NCI-H1105 treated with DMSO at 0.1 percent for 48 hours (cell line): ENCODE measurements around the gene UNC5CL.
A peak's percentile ranks its signal among the peaks of the same experiment; 100 is the strongest.

Source experiments
- DNase-seq: peaks from one replicate; lab custom pipeline; 2025; lab: John Stamatoyannopoulos, UW

UNC5CL gene, protein sequence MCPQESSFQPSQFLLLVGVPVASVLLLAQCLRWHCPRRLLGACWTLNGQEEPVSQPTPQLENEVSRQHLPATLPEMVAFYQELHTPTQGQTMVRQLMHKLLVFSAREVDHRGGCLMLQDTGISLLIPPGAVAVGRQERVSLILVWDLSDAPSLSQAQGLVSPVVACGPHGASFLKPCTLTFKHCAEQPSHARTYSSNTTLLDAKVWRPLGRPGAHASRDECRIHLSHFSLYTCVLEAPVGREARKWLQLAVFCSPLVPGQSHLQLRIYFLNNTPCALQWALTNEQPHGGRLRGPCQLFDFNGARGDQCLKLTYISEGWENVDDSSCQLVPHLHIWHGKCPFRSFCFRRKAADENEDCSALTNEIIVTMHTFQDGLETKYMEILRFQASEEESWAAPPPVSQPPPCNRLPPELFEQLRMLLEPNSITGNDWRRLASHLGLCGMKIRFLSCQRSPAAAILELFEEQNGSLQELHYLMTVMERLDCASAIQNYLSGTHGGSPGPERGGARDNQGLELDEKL

DNA sequence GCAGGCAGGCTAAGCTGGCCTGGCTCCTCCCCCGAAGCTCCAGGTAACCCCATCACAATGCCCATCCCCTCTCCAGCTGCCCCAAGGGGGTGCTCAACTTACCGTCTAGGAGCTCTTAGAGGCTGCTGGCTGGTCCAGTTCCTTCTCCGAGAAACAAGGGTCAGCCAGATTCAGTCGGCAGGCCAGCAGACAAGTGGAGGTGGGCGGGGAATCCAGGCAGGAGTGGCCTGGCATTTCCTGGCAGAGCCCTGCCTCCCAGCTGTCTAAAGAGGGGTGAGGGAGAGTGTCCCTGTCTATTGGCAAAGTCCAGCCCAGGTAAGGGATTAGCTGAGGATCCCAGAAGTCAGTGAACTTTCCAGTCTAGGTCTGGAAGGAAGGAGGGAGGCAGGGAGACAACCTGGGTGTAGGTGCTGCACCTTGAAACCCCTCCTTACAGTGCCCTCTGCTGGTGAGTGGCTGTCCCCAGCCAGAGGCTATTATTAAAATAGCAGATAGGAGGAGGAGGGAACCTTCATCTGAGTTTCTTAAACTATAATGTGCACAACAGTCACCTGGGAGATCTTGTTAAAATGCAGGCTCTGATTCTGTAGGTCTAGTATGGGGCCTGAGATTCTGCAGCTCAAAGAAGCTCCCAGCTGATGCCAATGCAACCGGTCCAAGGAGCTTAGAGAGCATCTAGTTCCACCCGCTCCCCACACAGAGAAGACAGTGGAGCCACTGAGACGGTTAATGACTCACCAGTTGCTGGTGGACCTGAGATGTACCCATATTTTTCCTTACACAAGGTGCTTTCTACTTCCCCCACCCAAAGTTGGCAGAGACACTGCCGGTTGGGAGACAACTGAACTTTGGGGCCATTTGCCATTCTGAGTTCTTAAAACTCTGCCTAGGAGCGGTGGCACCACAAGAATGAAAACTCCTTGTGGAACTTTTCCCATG is at the start of gene UNC5CL:
Gene UNC5CL (minus strand): TSS at position 162 of the 939 bp plus-strand sequence. CDS start 4,147 bp downstream, outside the sequence.
- peak; percentile 40 for DNase-seq

DNA sequence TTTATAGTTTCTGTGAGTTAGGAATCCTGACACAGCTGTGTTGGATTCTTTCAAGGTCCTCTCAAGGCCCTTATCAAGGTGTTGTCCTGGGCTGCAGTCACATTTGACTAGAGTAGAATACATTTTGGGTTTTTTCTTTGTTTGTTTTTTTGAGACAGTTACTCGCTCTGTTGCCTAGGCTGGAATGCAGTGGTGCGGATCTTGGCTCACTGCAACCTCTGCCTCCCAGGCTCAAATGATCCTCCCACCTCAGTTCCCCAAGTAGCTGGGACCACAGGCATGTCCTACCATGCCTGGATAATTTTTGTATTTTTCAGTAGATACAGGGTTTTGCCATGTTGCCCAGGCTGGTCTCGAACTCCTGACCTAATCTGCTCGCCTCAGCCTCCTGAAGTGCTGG is 49.4 kb upstream of the UNC5CL start:
- DNase-seq, result no peak

DNA sequence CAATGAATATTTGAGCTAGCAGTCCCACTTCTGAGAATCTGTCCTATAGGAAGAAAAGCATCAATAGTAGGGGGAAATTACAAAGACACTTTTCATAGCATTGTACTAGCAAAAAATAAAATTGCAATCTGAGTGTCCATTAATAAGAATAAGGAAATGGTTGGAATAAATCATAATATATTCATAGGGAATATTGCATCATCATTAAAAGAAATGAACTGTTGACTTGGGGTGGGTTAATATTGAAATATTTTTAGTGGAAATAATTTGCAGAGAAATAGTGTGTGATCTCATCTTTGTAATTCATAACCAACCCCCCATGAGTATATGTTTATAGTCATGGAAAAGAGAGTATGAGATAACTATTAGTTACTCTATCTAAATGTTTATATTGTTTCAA is 46.2 kb upstream of the UNC5CL start:
- DNase-seq, result no peak

DNA sequence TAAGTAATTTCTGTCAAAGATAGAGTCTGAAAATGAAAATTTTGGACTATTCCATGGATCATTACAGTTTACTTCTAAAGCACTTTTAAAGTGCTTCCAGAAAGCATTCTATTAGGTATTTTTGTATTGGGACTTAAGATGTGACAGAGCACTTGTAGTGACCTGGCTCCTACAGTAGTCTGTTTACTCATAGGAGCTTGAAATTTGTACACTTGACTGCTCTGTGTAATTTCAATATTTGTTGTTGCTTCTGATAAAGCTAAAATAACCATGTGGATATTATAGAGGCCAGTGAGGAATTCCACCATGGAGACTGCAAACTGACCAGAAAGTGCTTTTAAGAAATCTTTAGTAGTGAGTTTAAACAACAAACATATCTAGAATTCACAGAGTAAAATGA is 44.1 kb upstream of the UNC5CL start:
- no peak for DNase-seq

DNA sequence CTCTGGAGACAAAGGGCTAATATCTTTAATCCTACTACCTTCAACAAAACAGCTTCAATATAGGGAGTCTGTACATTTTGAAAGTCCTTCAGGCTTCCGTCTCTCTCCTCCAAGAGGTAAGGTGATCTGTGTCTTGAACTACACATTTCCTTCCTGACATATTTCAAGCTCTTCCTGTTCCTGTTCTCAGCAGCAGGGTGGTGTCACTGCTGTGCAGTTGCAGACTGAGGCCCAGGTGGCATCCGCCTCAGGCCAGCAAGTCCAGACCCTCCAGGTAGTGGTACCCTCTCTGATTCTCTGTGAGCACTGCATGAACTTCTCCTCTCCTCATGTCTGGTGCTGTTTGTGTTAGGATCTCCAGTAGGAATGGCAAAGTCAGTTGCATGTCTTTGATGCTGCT is 41.6 kb upstream of the UNC5CL start:
- no peak for DNase-seq

DNA sequence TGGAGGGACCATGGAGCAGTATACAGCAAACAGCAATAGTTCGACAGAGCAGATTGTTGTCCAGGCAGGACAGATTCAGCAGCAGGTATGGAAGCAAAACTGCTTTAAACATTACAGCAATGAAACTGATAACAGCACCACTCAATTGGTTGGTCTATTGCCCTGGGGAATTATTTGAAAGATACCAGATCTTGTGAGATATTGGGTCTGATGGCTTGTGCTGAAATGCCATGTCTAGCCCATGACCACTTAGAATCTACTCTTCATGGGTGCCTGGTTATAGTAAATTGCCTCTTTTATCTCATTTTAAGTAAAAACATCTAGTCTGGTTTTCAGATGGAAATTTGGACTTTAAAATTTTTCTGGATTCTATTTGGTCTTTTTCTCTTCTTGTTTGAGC is 40.1 kb upstream of the UNC5CL start:
- no peak for DNase-seq

DNA sequence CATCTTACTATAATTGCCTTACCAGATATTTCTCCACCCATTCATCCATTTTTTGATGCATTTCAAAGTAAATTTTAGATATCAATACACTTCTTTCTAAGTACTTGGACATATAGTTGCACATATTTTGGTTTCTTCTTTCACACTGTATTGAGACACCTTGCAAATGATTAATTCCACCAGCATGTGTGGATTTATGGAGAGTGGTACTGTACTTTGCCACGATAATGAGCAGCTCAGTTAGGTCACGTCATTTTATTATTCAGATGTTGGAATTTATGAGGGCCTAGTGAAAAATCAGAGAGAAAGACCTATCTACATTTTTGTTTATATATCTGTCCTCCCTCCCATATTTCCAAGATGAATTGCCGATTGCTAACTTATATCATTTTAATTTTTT is 39.1 kb upstream of the UNC5CL start:
- DNase-seq, result no peak

DNA sequence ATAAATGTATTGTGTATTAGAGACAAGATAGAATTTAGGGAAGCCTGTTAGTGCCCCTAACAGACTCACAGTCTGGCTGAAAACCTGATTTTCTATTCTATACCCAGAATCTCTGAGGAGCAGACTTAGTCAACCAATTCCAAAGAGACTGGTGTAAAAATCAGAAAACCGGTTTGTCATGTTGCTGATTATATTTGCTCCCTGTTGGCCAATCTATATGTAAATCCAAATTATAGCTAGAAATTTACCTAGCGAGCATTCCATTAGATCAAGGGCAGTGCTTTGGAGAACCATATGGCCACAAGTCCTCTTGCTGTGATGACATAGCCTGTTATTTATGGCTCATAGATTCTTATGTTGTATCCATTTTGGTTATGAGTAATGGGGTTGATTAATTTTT is 38.5 kb upstream of the UNC5CL start:
- no peak for DNase-seq

DNA sequence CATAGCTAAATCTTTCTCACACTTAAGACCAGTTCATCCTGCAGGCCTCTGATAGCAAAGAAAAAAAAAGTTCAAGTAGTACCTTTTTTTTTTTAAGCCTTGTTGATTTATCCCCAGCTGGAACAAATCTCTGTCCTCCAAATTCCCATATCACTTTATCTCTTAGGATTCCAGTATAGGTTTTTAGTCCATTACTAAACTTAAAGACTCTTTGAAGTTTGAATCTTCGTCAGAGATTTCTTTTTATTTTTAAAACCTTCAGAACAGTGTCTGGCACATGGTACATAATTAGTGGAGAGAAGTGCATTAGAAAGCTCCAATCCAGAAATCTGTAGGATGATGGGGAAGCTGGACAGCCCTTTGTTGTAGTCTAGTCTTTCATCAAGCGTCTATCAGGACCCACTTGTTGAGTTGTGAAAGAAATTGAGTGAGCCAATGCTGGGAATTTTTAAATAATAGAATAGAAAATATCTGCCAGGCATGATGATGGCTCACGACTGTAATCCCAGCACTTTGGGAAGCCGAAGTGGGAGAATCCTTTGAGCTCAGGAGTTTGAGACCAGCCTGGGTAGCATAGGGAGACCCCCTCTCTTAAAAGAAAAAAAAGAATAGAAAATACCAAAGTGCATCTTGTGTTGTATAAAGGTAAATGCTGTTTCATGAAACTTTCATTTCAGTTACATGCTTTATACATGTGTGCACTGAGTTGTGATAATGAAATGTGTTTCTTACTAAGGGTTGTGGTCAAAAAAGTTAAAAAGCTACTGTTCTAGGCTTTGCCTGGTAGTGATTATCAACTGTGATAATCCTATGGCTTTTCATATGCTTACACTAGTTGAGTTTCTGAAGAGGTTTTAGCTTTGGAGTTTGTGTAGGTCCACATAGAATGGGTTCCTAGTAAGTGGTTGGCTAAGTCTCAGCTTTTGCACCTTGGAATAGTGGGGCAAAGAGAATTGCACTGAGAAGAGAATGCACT is 36.9 kb upstream of the UNC5CL start:
- DNase-seq, result no peak

DNA sequence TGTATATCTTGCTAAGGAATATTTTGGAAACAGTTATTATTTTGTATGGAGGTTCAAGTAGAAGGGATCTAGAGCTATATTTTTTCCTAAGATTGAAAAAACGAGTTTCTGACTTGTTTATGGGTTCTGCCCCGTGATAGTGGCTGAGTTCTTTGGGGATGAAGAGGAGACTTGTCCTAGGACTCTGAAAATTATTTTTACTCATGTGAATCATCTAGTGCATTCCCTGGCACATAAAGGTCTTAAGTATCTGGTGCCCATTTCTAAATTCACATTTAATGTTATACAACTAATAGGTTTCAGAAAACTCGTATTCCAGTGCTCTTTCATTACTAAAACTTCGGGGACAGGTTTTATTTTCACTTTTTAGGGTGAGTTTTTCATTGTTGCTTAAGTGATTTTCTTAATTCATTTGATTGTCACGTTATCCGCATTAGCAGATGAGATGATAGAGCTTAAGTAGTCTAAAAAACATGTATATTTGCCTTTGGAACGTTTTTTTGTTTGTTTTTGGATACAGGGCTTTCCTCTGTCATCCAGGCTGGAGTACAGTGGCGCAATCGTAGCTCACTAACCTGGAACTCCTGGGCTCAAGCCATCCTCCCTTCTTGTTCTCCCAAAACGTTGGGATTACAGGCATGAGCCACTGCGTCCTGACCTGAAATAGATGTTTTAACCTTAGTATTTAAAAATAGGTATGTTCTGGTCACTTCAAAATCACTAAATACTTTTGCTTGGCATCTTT is 35.8 kb upstream of the UNC5CL start:
- DNase-seq, result no peak

DNA sequence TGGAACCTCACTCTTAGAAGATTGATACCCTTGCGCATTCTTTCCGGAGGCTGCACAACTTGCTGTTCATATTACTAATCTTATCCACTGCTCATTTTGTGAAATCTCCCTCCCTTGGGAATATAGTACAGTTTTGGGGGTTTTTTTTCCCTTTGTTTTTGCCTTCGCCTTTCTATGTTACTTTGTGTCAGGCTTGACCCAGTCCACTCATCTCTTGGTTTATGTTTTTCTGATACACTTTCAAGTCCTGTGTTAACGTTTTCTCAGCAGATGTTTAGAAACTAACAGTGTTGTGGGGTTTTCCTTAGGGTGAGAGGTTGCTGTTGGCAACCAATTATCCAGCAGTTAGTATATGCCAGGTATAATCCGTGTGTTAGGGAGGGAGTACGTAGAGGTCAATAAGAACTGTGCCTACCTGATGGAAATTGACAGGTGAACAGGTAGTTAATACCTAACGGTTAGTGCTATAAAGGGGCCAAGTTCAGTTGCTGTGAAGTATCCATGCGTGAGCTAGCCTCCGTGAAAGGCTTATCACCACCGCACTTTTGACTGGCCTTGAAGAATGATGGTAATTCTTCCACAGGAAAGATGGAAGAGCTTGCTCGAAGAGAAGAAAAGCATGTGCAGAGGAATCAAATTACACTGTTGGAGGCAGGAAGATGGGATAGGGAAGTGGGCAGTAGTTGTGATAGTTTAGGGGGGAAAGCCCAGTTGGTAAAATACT is 35.1 kb upstream of the UNC5CL start:
- DNase-seq, result peak; percentile 67

DNA sequence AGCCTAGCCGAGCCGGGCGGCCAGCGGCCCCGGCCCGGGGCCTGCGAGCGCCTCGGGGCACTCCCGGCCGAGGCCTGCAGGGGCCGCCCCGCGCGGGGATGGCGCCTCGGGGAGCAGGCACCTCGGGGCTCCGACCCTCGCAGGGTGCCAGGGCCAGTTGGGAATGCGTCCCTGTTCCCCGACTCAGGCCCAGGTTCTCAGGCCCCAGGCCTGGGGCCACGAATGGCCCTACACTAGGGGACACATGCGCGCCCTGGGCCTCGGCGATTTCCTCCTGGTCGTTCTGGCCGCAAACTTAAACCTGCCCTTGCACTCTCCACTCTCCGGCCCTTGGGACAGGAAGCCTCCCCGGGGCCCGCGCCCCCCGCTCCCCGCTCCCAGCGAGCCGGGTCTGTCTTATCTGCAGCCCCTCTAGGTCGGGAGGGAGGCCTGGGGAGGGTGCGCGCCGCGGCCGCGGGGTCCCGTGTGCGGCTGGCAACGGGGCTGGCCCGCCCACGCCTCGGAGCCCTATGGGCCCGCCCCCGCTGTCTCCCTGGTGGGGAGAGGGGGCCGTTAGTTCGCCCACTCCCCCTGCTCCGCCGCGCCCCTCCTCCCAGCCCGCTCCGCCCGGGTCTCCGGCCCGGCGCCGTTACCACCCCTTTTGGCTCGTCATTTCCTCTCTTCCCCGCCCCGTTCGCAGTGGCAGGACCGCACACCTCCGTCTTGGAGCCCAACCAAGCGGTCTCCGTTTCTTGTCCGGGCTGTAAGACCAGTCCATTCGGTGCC is 34.4 kb upstream of the UNC5CL start:
- peak; percentile 81 for DNase-seq

DNA sequence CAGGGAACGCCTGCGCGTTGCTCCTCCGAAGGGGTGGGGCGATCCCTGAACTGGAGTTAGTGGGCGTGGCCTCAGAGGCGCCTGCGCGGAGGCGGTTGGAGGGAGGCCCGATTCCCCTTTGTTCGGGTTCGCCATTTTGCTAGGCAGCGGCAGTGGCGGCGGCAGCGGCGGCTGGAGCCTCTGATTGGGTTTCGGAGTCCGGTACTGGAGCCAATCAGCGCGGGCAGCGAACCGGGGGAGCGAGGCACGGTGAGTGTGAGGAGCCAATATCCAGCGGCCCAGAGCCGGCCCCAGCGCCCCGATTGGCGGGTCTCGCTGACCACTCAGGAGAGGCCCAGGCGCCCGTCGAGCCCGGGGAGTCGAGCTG is 33.8 kb upstream of the UNC5CL start, which contains the start of gene NFYA:
Gene NFYA (plus strand): TSS at position 139 of the 367 bp plus-strand sequence. CDS start 6,116 bp downstream, outside the sequence.
- peak; percentile 100 for DNase-seq

DNA sequence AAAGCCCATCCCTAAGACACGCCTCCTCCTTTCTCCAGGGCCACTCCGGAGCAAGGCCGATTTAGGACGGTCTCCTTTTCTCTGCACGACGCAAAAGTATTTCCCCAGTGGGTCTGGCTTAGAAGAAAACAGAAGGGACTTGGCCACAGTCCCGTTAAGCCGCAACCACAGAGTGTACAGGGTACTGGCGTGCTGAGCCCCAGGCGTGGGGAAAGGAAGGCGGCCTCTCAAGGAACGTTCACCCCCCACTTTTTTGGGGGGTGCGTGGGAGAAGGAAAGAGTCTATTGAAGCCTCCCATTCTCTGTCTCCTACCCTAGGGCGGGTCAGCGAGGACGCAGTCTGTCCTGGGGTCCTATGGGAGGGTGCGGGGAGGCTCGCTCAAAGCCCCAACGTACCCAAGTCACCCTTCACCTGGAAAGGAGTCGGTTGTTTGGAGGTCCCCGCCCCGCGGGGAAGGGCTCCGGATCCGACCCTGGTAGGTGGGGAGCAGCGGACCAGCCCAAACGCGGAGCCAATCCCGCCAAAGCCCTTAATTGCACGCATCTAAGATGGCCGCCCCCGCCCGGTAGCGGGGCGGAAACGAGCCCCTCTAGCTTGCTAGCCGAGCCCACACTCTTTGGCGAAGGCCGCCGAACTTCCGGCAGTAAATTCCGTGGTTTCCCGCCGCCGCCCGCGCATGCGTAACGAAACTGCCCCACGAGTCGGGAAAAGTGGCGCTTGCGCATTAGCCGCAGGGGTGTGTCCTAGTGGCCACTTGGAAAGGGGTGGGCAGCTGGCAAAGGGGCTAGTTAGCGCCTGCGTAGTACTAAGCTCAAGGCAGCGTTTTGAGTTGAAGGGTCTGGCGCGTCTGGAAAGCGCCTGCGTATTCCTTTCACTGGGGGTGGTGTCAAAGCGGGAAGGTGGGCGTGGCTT is 33.2 kb upstream of the UNC5CL start, which contains the start of gene OARD1:
Gene OARD1 (minus strand): TSS at position 434 of the 913 bp plus-strand sequence. CDS start 722 bp downstream, outside the sequence.
- peak; percentile 100 for DNase-seq

DNA sequence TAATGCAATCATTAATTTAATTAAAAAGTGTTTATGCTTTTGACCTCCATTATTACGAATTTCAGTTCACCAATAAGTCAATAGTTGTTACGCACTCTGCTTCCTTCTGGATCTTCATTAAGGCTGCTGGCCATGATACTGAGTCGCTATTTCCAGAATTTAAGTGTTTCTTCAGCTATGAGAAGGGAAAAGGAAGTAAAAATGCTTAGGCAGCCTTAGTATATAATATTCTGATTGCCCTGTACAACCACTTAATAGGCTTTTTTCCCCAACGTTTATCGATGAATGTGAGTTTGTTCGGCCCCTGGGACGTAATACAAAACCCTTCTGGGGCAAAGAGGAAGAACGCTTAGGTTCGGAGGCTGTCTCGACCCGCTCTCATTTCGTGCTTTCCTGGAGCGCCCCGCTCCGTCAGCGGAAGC is 32.5 kb upstream of the UNC5CL start:
- no peak for DNase-seq

DNA sequence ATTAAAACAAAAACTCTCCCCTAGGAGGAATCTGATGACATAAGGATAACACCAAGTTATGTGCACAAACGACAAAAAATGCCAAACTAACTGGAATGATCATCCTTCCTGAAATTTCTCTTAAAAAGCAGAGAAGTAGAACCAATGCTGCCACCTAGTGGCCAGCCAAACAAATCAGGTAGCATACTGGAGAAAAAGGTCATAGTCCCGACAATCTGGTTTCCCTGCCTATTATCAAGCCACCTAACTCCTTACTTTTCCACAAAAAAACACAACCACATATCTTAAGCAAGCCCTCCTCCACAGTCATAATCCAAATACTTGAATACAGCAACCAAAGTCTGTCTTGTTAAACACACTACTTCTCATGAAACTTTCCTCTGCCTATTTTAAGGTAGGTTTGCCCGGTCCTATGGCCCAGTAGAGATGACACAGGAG is 27.9 kb upstream of the UNC5CL start:
- peak; percentile 73 for DNase-seq

DNA sequence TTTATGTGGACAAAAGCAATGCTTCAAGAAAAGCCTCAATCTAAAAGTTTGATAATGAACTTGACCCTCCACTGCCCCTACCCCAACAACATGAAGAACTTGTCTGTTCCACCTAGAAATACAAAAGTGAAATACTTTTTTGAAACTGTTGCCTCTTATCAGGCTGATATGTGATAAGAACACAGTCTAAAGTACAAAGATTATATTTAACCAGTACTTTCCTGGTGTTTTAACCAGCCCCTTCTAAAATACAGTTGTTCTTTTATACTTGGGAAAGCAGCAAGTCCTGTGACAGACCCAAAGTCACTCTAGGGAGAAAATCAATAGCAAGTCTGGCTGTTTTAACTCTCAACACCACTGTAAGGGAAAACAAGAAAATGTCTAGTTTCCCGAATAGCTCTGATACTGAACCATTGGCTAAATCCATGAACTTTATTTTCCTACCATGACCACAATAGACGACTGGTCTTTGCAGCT is 26.6 kb upstream of the UNC5CL start:
- DNase-seq, result no peak

DNA sequence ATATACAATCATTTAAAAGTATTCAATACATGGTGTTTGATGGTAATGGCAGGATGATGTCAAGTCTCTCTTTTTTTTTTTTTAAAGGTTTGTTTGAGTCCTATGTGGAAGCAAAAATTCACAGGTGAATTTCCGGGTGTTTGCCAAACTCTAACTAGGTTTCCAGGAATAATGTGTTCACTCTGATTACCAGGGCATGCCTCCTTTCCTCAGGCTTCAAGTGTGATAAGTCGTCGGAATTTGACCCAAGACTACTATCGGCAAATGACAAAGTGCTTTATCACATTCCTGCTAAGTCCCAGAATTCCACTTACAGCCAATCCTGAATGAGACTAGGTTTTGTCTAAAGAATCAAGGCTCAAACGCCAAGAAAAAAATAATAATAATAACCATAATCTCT is 25.8 kb upstream of the UNC5CL start:
- no peak for DNase-seq
